ENCODE data around the gene SIRT6. TPM values are rescaled to one million over a fixed set of nuclear protein-coding genes. Genes with fewer than 3 reads are reported as not detected.

The SIRT6 gene
- total RNA-seq, 1 experiment from 2014 or later: 18.0 TPM

- no peak overlapping the region for H2AFZ ChIP-seq (ENCODE audit: low read length)
- no peaks in the 10 kb centered on the region for H3K9me2 ChIP-seq (replicated peaks; ENCODE audit: low read length)
- H3K27me3 ChIP-seq (ENCODE audit: low read length): no peaks in the 10 kb centered on the region
- no peak for ATAC-seq
- intact Hi-C loops (cut with micrococcal nuclease): no loop called here
- BruUV-seq (replicated peaks): no TSS peak
- H3K9ac ChIP-seq (ENCODE audit: low read length): no peak overlapping the region
- no peak for DNase-seq
- no peaks in the 10 kb centered on the region for H4K20me1 ChIP-seq (ENCODE audit: low read length)
- H3K4me1 ChIP-seq (ENCODE audit: insufficient read depth, low read length): peaks cover 8% of the 10 kb centered on the region; the same call in 1 of the 2 replicates
- no peaks in the 10 kb centered on the region for H3F3A ChIP-seq (ENCODE audit: low read length, unreplicated experiment)
- ChIA-PET POLR2A (ENCODE audit: unreplicated experiment) (no interaction called here), CTCF (no interaction called here)
- H3K36me3 ChIP-seq (ENCODE audit: low read depth, low read length): no peaks in the 10 kb centered on the region
- no peak overlapping the region for H3K27ac ChIP-seq (ENCODE audit: low read length)
- no peaks in the 10 kb centered on the region for H3K9me3 ChIP-seq (ENCODE audit: low read length)
- peak overlapping the region; percentile 79 for H3K4me2 ChIP-seq (ENCODE audit: low read length)
- peak overlapping the region; percentile 93; the same call in 1 of the 2 replicates for H3K4me3 ChIP-seq (ENCODE audit: low read length)
- H3K79me2 ChIP-seq (ENCODE audit: low read length): peaks cover 12% of the 10 kb centered on the region
- no peak for TF ChIP-seq EZH2phosphoT487 (IDR thresholded peaks at IDR 0.05; ENCODE audit: borderline replicate concordance, low read length)
- TF ChIP-seq CTCF (conservative IDR thresholded peaks at IDR 0.05; ENCODE audit: low read depth, low read length): no peak
- no peak for TF ChIP-seq EZH2 (IDR thresholded peaks at IDR 0.05; ENCODE audit: low read length, unreplicated experiment)
Measured at GRCh38 chr19:4181053-4181508, 1.3 kb downstream of the SIRT6 start.

DNA sequence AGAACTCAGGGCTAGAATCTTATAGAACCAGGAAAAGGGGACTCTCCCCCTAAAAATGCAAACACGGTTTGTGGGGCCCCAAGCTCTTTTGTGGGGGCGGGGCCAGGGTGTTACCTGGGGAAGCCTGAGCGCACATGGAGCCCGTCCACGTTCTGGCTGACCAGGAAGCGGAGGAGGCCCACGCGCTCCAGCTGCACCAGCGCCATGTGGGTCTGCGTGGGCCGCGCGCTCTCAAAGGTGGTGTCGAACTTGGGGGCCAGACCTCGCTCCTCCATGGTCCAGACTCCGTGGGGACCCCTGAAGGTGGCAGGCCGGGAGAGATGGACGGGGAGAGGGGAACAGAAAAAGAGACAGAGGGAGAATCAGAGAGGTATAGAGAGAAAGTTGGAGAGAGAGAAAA is 3.4 kb downstream of the SIRT6 start:
- DNase-seq (no peak), ATAC-seq (no peak)
- no peak overlapping the region for H3K4me3 ChIP-seq (ENCODE audit: low read length)
- no peak overlapping the region for H3K9ac ChIP-seq (ENCODE audit: low read length)
- H3K4me1 ChIP-seq (ENCODE audit: insufficient read depth, low read length): peaks cover 8% of the 10 kb centered on the region; the same call in 1 of the 2 replicates
- TF ChIP-seq CTCF (conservative IDR thresholded peaks at IDR 0.05; ENCODE audit: low read depth, low read length): no peak
- no peak for TF ChIP-seq EZH2 (IDR thresholded peaks at IDR 0.05; ENCODE audit: low read length, unreplicated experiment)
- TF ChIP-seq EZH2phosphoT487 (IDR thresholded peaks at IDR 0.05; ENCODE audit: borderline replicate concordance, low read length): no peak
- intact Hi-C loops (cut with micrococcal nuclease): no loop called here
- peaks cover 12% of the 10 kb centered on the region for H3K79me2 ChIP-seq (ENCODE audit: low read length)
- H3K9me3 ChIP-seq (ENCODE audit: low read length): no peaks in the 10 kb centered on the region
- no peak overlapping the region for H3K4me2 ChIP-seq (ENCODE audit: low read length)
- no peak overlapping the region for H2AFZ ChIP-seq (ENCODE audit: low read length)
- no peaks in the 10 kb centered on the region for H3K27me3 ChIP-seq (ENCODE audit: low read length)
- H3K9me2 ChIP-seq (replicated peaks; ENCODE audit: low read length): no peaks in the 10 kb centered on the region
- H4K20me1 ChIP-seq (ENCODE audit: low read length): no peaks in the 10 kb centered on the region
- BruUV-seq (replicated peaks): no TSS peak
- no peak overlapping the region for H3K27ac ChIP-seq (ENCODE audit: low read length)
- CTCF ChIA-PET: no interaction called here
- no peaks in the 10 kb centered on the region for H3K36me3 ChIP-seq (ENCODE audit: low read depth, low read length)
- no peaks in the 10 kb centered on the region for H3F3A ChIP-seq (ENCODE audit: low read length, unreplicated experiment)
- POLR2A ChIA-PET (ENCODE audit: unreplicated experiment): no interaction called here

DNA sequence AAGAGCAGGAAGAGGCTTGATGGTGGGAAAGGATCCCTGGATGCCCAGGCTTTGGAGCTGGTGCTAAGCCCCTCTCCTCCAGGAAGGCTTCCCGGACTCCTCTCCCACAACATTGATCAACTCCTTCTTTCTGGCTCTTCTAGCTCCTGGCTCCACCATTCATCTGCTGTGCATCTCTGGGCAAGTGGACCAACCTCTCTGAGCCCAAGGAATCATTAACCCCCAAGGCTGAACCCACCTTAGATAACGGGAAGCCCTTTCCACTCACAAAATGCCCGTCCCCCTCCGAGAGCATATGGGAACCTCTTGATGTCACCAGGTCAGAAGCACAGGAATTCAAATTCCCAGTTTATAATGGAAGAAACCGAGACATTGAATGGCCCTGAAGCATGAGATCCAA is 5.2 kb downstream of the SIRT6 start:
- no peak overlapping the region for H3K4me2 ChIP-seq (ENCODE audit: low read length)
- H3K9me2 ChIP-seq (replicated peaks; ENCODE audit: low read length): no peaks in the 10 kb centered on the region
- peaks cover 12% of the 10 kb centered on the region for H3K79me2 ChIP-seq (ENCODE audit: low read length)
- POLR2A ChIA-PET (ENCODE audit: unreplicated experiment): no interaction called here
- ATAC-seq (no peak), DNase-seq (no peak)
- TF ChIP-seq EZH2 (IDR thresholded peaks at IDR 0.05; ENCODE audit: low read length, unreplicated experiment): no peak
- no peak for TF ChIP-seq EZH2phosphoT487 (IDR thresholded peaks at IDR 0.05; ENCODE audit: borderline replicate concordance, low read length)
- TF ChIP-seq CTCF (conservative IDR thresholded peaks at IDR 0.05; ENCODE audit: low read depth, low read length): no peak
- no peaks in the 10 kb centered on the region for H3K9me3 ChIP-seq (ENCODE audit: low read length)
- no peak overlapping the region for H3K27ac ChIP-seq (ENCODE audit: low read length)
- no TSS peak for BruUV-seq (replicated peaks)
- CTCF ChIA-PET: no interaction called here
- H3K4me1 ChIP-seq (ENCODE audit: insufficient read depth, low read length): peaks cover 8% of the 10 kb centered on the region; the same call in 1 of the 2 replicates
- H3K27me3 ChIP-seq (ENCODE audit: low read length): no peaks in the 10 kb centered on the region
- H3K9ac ChIP-seq (ENCODE audit: low read length): no peak overlapping the region
- intact Hi-C loops (cut with micrococcal nuclease): no loop called here
- no peaks in the 10 kb centered on the region for H4K20me1 ChIP-seq (ENCODE audit: low read length)
- no peaks in the 10 kb centered on the region for H3K36me3 ChIP-seq (ENCODE audit: low read depth, low read length)
- no peak overlapping the region for H2AFZ ChIP-seq (ENCODE audit: low read length)
- H3F3A ChIP-seq (ENCODE audit: low read length, unreplicated experiment): no peaks in the 10 kb centered on the region
- H3K4me3 ChIP-seq (ENCODE audit: low read length): no peak overlapping the region

Data from PC-3 (cell line).